GM12891 (cell line): ENCODE measurements around the gene SPATA18.

Experiments used
- POLR2A ChIP-seq: IDR thresholded peaks from 2 replicates; pipeline ENCODE4 v1.6.1; 2011; ENCODE audit warnings: low read depth, low read length, control low read depth
- POLR2AphosphoS5 ChIP-seq: IDR thresholded peaks from 2 replicates; pipeline ENCODE4 v1.6.1; 2011; ENCODE audit warnings: low read depth, low read length, control low read depth
- SPI1 ChIP-seq: IDR thresholded peaks from 2 replicates; pipeline ENCODE4 v1.6.1; 2011; ENCODE audit warnings: low read depth, low read length, control low read depth
- TAF1 ChIP-seq: IDR thresholded peaks from 2 replicates; pipeline ENCODE4 v1.6.1; 2011; ENCODE audit warnings: low read depth, low read length, control low read depth

- no peak for TF ChIP-seq POLR2A
- no peak for TF ChIP-seq POLR2AphosphoS5
- TF ChIP-seq TAF1, result no peak
- TF ChIP-seq SPI1, result no peak
Observed at GRCh38 chr4:52051213-52051614, at the start of gene SPATA18.
